ENCODE results near the gene CALML5. TPM values are rescaled to one million over a fixed set of nuclear protein-coding genes. Genes with fewer than 3 reads are reported as not detected.

Gene CALML5
- total and polyA plus RNA-seq, 9 of the 15 experiments (the other 6 are each of a cell fraction or from before 2014, with no cell fraction given), result not detected

GRCh38 chr10:5479481-5480161 lies 19.7 kb downstream of the CALML5 start (continued):
- TF ChIP-seq ESRRB (CRISPR knock-in tag; IDR thresholded peaks at IDR 0.05; ENCODE audit: borderline replicate concordance), result no peak
- TF ChIP-seq HCFC1 (IDR thresholded peaks at IDR 0.05; ENCODE audit: low read depth, low read length), result no peak
- no peak for TF ChIP-seq GTF2E2 (tag; IDR thresholded peaks at IDR 0.05)
- no peak for TF ChIP-seq ZNF146 (CRISPR knock-in tag; IDR thresholded peaks at IDR 0.05; ENCODE audit: unreplicated experiment)
- no peak for TF ChIP-seq CEBPZ (IDR thresholded peaks at IDR 0.05; ENCODE audit: borderline replicate concordance, low read depth, low read length)
- no peak for TF ChIP-seq CBX3 (IDR thresholded peaks at IDR 0.05; ENCODE audit: borderline replicate concordance in 1 of 2, low read length in 2 of 2)
- TF ChIP-seq LARP7 (IDR thresholded peaks at IDR 0.05), result no peak
- TF ChIP-seq SMARCB1 (IDR thresholded peaks at IDR 0.05; ENCODE audit: insufficient read length, low read depth), result no peak
- TF ChIP-seq ZNF277 (CRISPR knock-in tag; IDR thresholded peaks at IDR 0.05; ENCODE audit: borderline replicate concordance), result no peak
- TF ChIP-seq PATZ1 (CRISPR knock-in tag; IDR thresholded peaks at IDR 0.05; ENCODE audit: borderline replicate concordance), result no peak
- 0 out of 2 replicates have a peak, but pooled peaks have one; percentile 5 for TF ChIP-seq ZNF175 (CRISPR knock-in tag; IDR thresholded peaks at IDR 0.05; ENCODE audit: low read depth)
- no peak for TF ChIP-seq ZNF696 (CRISPR knock-in tag; conservative IDR thresholded peaks at IDR 0.05)
- TF ChIP-seq JUND (IDR thresholded peaks at IDR 0.05; ENCODE audit: borderline replicate concordance, low read depth, low read length), result no peak; the same call in 1 of the 2 replicates
- TF ChIP-seq JUND (tag; IDR thresholded peaks at IDR 0.05; ENCODE audit: borderline replicate concordance, low read depth, low read length), result peak; percentile 15; the same call in 1 of the 3 replicates
- TF ChIP-seq SLC30A9 (CRISPR knock-in tag; IDR thresholded peaks at IDR 0.05), result no peak
- 0 out of 2 replicates have a peak, but pooled peaks have one; percentile 3 for TF ChIP-seq NFE2 (IDR thresholded peaks at IDR 0.05; ENCODE audit: low read depth)
- peak; percentile 92 for TF ChIP-seq CBFA2T2 (conservative IDR thresholded peaks at IDR 0.05)
- TF ChIP-seq BRD4 (IDR thresholded peaks at IDR 0.05), result no peak
- TF ChIP-seq ZNF41 (CRISPR knock-in tag; conservative IDR thresholded peaks at IDR 0.05), result no peak
- no peak for TF ChIP-seq ZNF445 (CRISPR knock-in tag; IDR thresholded peaks at IDR 0.05; ENCODE audit: low read depth)
- TF ChIP-seq IRF1 (CRISPR knock-in tag; IDR thresholded peaks at IDR 0.05; ENCODE audit: borderline replicate concordance), result no peak
